OCI-LY3 (cell line): Measurements from ENCODE around the gene VWA1.

ENCODE experiments used
- EZH2phosphoT487 ChIP-seq: fragments of 200-600 bp; shearing (Covaris generic); IDR thresholded peaks from 2 replicates; pipeline ENCODE4 v1.6.1; 2018; ENCODE audit warnings: antibody characterized with exemption, mixed run types, low read depth
- TF ChIP-seq, protein P1 (sequence below): fragments of 200-600, 300-600 bp; sonication (generic); IDR thresholded peaks from 2 replicates; pipeline ENCODE4 v1.5.1; 2014; ENCODE audit warnings: antibody characterized with exemption, low read length, low read depth

DNA sequence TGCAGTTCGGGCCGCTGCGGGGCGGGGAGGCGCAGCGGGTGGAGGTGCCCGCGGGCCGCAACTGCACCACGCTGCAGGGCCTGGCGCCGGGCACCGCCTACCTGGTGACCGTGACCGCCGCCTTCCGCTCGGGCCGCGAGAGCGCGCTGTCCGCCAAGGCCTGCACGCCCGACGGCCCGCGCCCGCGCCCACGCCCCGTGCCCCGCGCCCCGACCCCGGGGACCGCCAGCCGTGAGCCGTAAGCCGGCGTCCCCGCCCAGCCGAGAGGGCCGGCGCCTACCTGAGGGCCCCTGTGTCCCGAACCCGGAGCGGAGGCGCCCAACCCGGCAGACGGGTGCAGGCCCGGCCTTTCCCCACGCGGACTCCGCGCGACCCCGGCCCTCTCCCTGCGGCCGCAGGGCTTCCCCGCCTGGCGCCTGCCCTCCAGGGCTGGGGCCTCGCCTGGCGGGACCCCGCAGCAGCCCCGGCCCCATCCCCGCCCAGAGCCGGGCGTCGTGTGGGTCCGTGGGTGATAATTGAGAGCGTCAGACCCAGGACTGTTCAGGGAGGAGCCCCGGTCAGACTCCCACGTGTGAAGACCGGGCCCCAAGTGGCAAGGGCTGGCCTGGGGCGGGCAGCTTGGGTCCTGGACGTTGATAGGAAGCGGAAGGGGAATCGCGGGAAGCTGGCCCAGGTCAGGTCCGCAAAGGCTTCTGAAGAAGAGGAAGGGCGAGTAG, 4.2 kb downstream of the VWA1 start:
- TF ChIP-seq, protein P1, sequence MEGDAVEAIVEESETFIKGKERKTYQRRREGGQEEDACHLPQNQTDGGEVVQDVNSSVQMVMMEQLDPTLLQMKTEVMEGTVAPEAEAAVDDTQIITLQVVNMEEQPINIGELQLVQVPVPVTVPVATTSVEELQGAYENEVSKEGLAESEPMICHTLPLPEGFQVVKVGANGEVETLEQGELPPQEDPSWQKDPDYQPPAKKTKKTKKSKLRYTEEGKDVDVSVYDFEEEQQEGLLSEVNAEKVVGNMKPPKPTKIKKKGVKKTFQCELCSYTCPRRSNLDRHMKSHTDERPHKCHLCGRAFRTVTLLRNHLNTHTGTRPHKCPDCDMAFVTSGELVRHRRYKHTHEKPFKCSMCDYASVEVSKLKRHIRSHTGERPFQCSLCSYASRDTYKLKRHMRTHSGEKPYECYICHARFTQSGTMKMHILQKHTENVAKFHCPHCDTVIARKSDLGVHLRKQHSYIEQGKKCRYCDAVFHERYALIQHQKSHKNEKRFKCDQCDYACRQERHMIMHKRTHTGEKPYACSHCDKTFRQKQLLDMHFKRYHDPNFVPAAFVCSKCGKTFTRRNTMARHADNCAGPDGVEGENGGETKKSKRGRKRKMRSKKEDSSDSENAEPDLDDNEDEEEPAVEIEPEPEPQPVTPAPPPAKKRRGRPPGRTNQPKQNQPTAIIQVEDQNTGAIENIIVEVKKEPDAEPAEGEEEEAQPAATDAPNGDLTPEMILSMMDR: no peak
- TF ChIP-seq EZH2phosphoT487: no peak
